ENCODE data around the gene TUBG2.

- TF ChIP-seq CTCF (IDR thresholded peaks at IDR 0.05) (no peak), POLR2A (IDR thresholded peaks at IDR 0.05) (no peak), EP300 (IDR thresholded peaks at IDR 0.05) (no peak)
These were observed 45.3 kb upstream of the TUBG2 start for GRCh38 chr17:42613699-42614295.
